PC-3 (cell line): ENCODE data around the gene RAB7B. TPM values are rescaled to one million over a fixed set of nuclear protein-coding genes. Genes with fewer than 3 reads are reported as not detected.
A peak's percentile ranks its signal among the peaks of the same experiment; 100 is the strongest.

Experiments used
- ATAC-seq: fragments of 200-7000 bp; cut with Tn5 transposase; 2 replicates; pipeline ENCODE4 v1.9.1; 2020; ENCODE audit warnings: mild to moderate bottlenecking, moderate library complexity
- BruUV-seq: library from RNA; stranded (reverse); fragments of 400-500 nt; replicated peaks from 2 replicates; lab custom pipeline; 2021; lab: Mats Ljungman, UMichigan
- CTCF ChIA-PET: fragments of 300-600 bp; sonication (Branson Sonifier 250); formaldehyde crosslinking; loops from one replicate; lab custom pipeline; 2022; ENCODE audit warnings: antibody characterized with exemption; lab: Charles Lee
- POLR2A ChIA-PET: fragments of 300-600 bp; sonication (Branson Sonifier 250); formaldehyde crosslinking; loops from one replicate; lab custom pipeline; 2022; ENCODE audit warnings: antibody characterized with exemption; ENCODE audit not compliant: unreplicated experiment; lab: Charles Lee
- DNase-seq: peaks from one replicate; pipeline ENCODE4 v3.0.0-alpha.2; 2015
- H2AFZ ChIP-seq: fragments of 300-600 bp; sonication (generic); 2 replicates; pipeline ENCODE4 v1.6.0; 2016; ENCODE audit warnings: antibody characterized with exemption, low read length
- H3F3A ChIP-seq: fragments of 300-600 bp; sonication (generic); one replicate; pipeline ENCODE4 v1.6.0; 2017; ENCODE audit warnings: antibody characterized with exemption, low read length, control low read depth, mild to moderate bottlenecking; ENCODE audit not compliant: unreplicated experiment
- H3K27ac ChIP-seq: fragments of 300-600 bp; sonication (generic); 2 replicates; pipeline ENCODE4 v1.5.1; 2016; ENCODE audit warnings: mild to moderate bottlenecking, low read length
- H3K27me3 ChIP-seq: fragments of 300-600 bp; sonication (generic); 2 replicates; pipeline ENCODE4 v1.6.1; 2016; ENCODE audit warnings: low read length, mixed read lengths
- H3K36me3 ChIP-seq: fragments of 300-600 bp; sonication (generic); 2 replicates; pipeline ENCODE4 v1.6.1; 2016; ENCODE audit warnings: low read depth, mixed run types, low read length, mixed read lengths
- H3K4me1 ChIP-seq: fragments of 300-600 bp; sonication (generic); 2 replicates; pipeline ENCODE4 v1.5.1; 2016; ENCODE audit warnings: low read length; ENCODE audit not compliant: insufficient read depth
- H3K4me2 ChIP-seq: fragments of 300-600 bp; sonication (generic); 2 replicates; pipeline ENCODE4 v1.6.0; 2016; ENCODE audit warnings: low read length
- H3K4me3 ChIP-seq: fragments of 300-600 bp; sonication (generic); 2 replicates; pipeline ENCODE4 v1.5.1; 2016; ENCODE audit warnings: mild to moderate bottlenecking, low read length, mixed read lengths
- H3K79me2 ChIP-seq: fragments of 300-600 bp; sonication (generic); 2 replicates; pipeline ENCODE4 v1.6.1; 2017; ENCODE audit warnings: low read length, mixed read lengths
- H3K9ac ChIP-seq: fragments of 300-600 bp; sonication (generic); 2 replicates; pipeline ENCODE4 v1.6.0; 2016; ENCODE audit warnings: mild to moderate bottlenecking, low read length
- H3K9me2 ChIP-seq: fragments of 300-600 bp; sonication (generic); replicated peaks from 2 replicates; pipeline ENCODE4 v1.6.1; 2016; ENCODE audit warnings: mixed run types, low read length, mixed read lengths
- H3K9me3 ChIP-seq: fragments of 300-600 bp; sonication (generic); 2 replicates; pipeline ENCODE4 v1.6.1; 2016; ENCODE audit warnings: low read length, mixed read lengths
- H4K20me1 ChIP-seq: fragments of 300-600 bp; sonication (generic); 2 replicates; pipeline ENCODE4 v1.6.1; 2016; ENCODE audit warnings: low read length, mixed read lengths
- CTCF ChIP-seq: fragments of 300-600 bp; sonication (generic); conservative IDR thresholded peaks from 2 replicates; pipeline ENCODE4 v1.5.1; 2017; ENCODE audit warnings: antibody characterized with exemption, low read depth, mild to moderate bottlenecking, low read length
- EZH2 ChIP-seq: fragments of 300-600 bp; sonication (generic); IDR thresholded peaks from one replicate; pipeline ENCODE4 v1.6.1; 2017; ENCODE audit warnings: antibody characterized with exemption, mild to moderate bottlenecking, low read length; ENCODE audit not compliant: unreplicated experiment
- EZH2phosphoT487 ChIP-seq: fragments of 300-600 bp; sonication (generic); IDR thresholded peaks from 2 replicates; pipeline ENCODE4 v1.6.1; 2018; ENCODE audit warnings: mild to moderate bottlenecking, antibody characterized with exemption, low read length, borderline replicate concordance
- intact Hi-C: fragments of 100-400 bp; cut with micrococcal nuclease; formaldehyde crosslinking; loops from 2 replicates; pipeline ENCODE4 v1.9.0; 2023
- total RNA-seq: library from RNA; depleted of rRNA; stranded (reverse); fragments of >200 nt; gene quantifications from 2 replicates; pipeline ENCODE4 v1.2.3, GENCODE V29; 2014

RAB7B gene
- total RNA-seq, 1 experiment from 2014 or later: not detected

DNA sequence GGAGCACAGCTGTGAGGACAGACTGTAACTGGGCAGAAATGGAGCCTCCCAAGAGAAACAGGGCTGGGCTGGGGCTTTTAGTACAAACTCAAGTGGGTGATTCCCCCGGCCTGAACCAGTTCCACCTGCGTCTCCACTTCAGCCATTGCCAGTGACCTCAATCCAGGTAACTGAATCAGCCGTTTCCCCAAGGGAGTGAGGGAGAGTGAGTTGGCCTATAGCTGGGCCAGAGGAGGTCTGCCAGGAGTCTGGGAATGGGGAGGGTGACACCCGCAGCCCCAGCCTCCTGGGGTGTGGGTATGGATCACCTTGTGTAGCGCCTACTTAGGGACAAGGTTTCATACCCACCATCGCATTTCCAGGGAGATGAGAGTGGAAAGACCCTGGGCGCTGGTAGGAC, 68.4 kb downstream of the RAB7B start:
- intact Hi-C loops: no loop called here
- H3K27ac ChIP-seq: peak overlapping the region; percentile 80
- no TSS peak for BruUV-seq

GRCh38 chr1:205933671-205934618, 69.2 kb downstream of the RAB7B start:
- Histone ChIP-seq H3K36me3 (no peaks in the 10 kb centered on the region), H3K9ac (peak overlapping the region; percentile 32), H3K27me3 (no peaks in the 10 kb centered on the region), H3K9me3 (no peaks in the 10 kb centered on the region), H3K4me1 (peaks cover 33% of the 10 kb centered on the region), H3K9me2 (no peaks in the 10 kb centered on the region), H3K4me2 (peak overlapping the region; percentile 37), H2AFZ (peak overlapping the region; percentile 25), H3K79me2 (no peaks in the 10 kb centered on the region), H3F3A (no peaks in the 10 kb centered on the region), H4K20me1 (no peaks in the 10 kb centered on the region), H3K4me3 (no peak overlapping the region), H3K27ac (peak overlapping the region; percentile 80)
- intact Hi-C loops: no loop called here
- TF ChIP-seq CTCF: no peak
- TF ChIP-seq EZH2: no peak
- TF ChIP-seq EZH2phosphoT487: no peak
- BruUV-seq: no TSS peak
- ATAC-seq (peak; percentile 31; the same call in 1 of the 2 replicates), DNase-seq (peak; percentile 78)
- CTCF ChIA-PET: interaction anchor here (0.7 kb wide), 1 partner anchor 23 kb away, joined by 4 read pairs; no protein-coding TSS in a partner anchor
- POLR2A ChIA-PET: no interaction called here

More for the DNA sequence above, 68.4 kb downstream of the RAB7B start:
- Histone ChIP-seq H3K9me2 (no peaks in the 10 kb centered on the region), H3K4me1 (peaks cover 33% of the 10 kb centered on the region), H4K20me1 (no peaks in the 10 kb centered on the region), H3K27me3 (no peaks in the 10 kb centered on the region), H2AFZ (no peak overlapping the region), H3K4me3 (no peak overlapping the region), H3K79me2 (no peaks in the 10 kb centered on the region), H3K9ac (peak overlapping the region; percentile 28; the same call in 1 of the 2 replicates), H3K4me2 (peak overlapping the region; percentile 37), H3K9me3 (no peaks in the 10 kb centered on the region), H3F3A (no peaks in the 10 kb centered on the region), H3K36me3 (no peaks in the 10 kb centered on the region)
- CTCF ChIA-PET: interaction anchor here (0.7 kb wide), 1 partner anchor 22 kb away, joined by 4 read pairs; no protein-coding TSS in a partner anchor
- TF ChIP-seq CTCF (no peak), EZH2phosphoT487 (no peak)
- DNase-seq (peak; percentile 71), ATAC-seq (no peak)
- POLR2A ChIA-PET: no interaction called here
